Mesendoderm (in vitro differentiated cells): Measurements from ENCODE around the gene KDM1B.

Experiments used
- DNase-seq: peaks from one replicate; pipeline ENCODE4 v3.0.0; 2013
- H2AK5ac ChIP-seq: 2 replicates; pipeline ENCODE4 v1.6.1; 2013; ENCODE audit warnings: low read length, inconsistent platforms
- H2BK120ac ChIP-seq: 2 replicates; pipeline ENCODE4 v1.6.1; 2013; ENCODE audit warnings: low read depth, mild to moderate bottlenecking, low read length, moderate library complexity, mixed read lengths
- H2BK15ac ChIP-seq: replicated peaks from 2 replicates; pipeline ENCODE4 v1.6.1; 2013; ENCODE audit warnings: low read depth, mild to moderate bottlenecking, moderate library complexity
- H2BK5ac ChIP-seq: 2 replicates; pipeline ENCODE4 v1.6.1; 2013; ENCODE audit warnings: low read length, inconsistent platforms
- H3K18ac ChIP-seq: 2 replicates; pipeline ENCODE4 v1.6.1; 2013; ENCODE audit warnings: mild to moderate bottlenecking, low read length, mixed read lengths
- H3K23ac ChIP-seq: one replicate; pipeline ENCODE4 v1.6.1; 2013; ENCODE audit warnings: low read length
- H3K27ac ChIP-seq: 2 replicates; pipeline ENCODE4 v1.5.1; 2013; ENCODE audit warnings: low read depth, mild to moderate bottlenecking, inconsistent platforms, low read length, moderate library complexity
- H3K27me3 ChIP-seq: 2 replicates; pipeline ENCODE4 v1.6.1; 2013; ENCODE audit warnings: low read length, control low read depth, mild to moderate bottlenecking, inconsistent platforms; ENCODE audit not compliant: insufficient read depth, poor library complexity
- H3K36me3 ChIP-seq: 2 replicates; pipeline ENCODE4 v1.6.1; 2013; ENCODE audit warnings: low read length, inconsistent platforms; ENCODE audit not compliant: control insufficient read depth, insufficient read depth
- H3K4ac ChIP-seq: one replicate; pipeline ENCODE4 v1.6.1; 2013; ENCODE audit warnings: low read depth, mild to moderate bottlenecking, low read length, moderate library complexity
- H3K4me1 ChIP-seq: 2 replicates; pipeline ENCODE4 v1.6.1; 2013; ENCODE audit warnings: low read depth, low read length, inconsistent platforms; ENCODE audit not compliant: control insufficient read depth
- H3K4me2 ChIP-seq: 2 replicates; pipeline ENCODE4 v1.6.1; 2013; ENCODE audit warnings: low read length
- H3K4me3 ChIP-seq: 2 replicates; pipeline ENCODE4 v1.5.1; 2013; ENCODE audit warnings: mild to moderate bottlenecking, low read length
- H3K56ac ChIP-seq: one replicate; pipeline ENCODE4 v1.6.1; 2013; ENCODE audit warnings: low read length
- H3K79me1 ChIP-seq: 2 replicates; pipeline ENCODE4 v1.6.1; 2013; ENCODE audit warnings: low read length, inconsistent platforms
- H3K79me2 ChIP-seq: 2 replicates; pipeline ENCODE4 v1.6.1; 2013; ENCODE audit warnings: mild to moderate bottlenecking, low read length; ENCODE audit not compliant: control insufficient read depth, insufficient read depth
- H3K9ac ChIP-seq: 2 replicates; pipeline ENCODE4 v1.6.1; 2013; ENCODE audit warnings: low read length, inconsistent platforms
- H4K5ac ChIP-seq: one replicate; pipeline ENCODE4 v1.6.1; 2013; ENCODE audit warnings: low read length
- H4K8ac ChIP-seq: one replicate; pipeline ENCODE4 v1.6.1; 2013; ENCODE audit warnings: low read depth, mild to moderate bottlenecking, control low read depth, low read length, moderate library complexity
- WGBS: extraction: QIAGEN DNeasy Blood & Tissue Kit; methylation state at CpG from one replicate; pipeline ENCODE4 v1.1.7; 2013; ENCODE audit warnings: low lambda C conversion rate, missing lambda C conversion rate; ENCODE audit not compliant: insufficient coverage; ENCODE audit errors: extremely low coverage; 5-methylcytosine and 5-hydroxymethylcytosine counted together

KDM1B gene

GRCh38 chr6:18161431-18161830, 6.2 kb downstream of the KDM1B start:
- no peak overlapping the region for H4K5ac ChIP-seq
- no peak overlapping the region for H3K23ac ChIP-seq
- no peak overlapping the region for H3K4ac ChIP-seq
- no peak overlapping the region for H3K18ac ChIP-seq
- H2BK5ac ChIP-seq, result no peak overlapping the region
- no peak overlapping the region for H3K56ac ChIP-seq
- no peak overlapping the region for H3K4me3 ChIP-seq
- no peaks in the 10 kb centered on the region for H3K4me1 ChIP-seq
- no CpG with 5 or more reads among the region's 2 CpGs for WGBS
- no peak overlapping the region for H4K8ac ChIP-seq
- no peaks in the 10 kb centered on the region for H3K27me3 ChIP-seq
- H3K79me1 ChIP-seq, result no peaks in the 10 kb centered on the region
- no peak overlapping the region for H2BK120ac ChIP-seq
- no peak overlapping the region for H3K27ac ChIP-seq
- H2AK5ac ChIP-seq, result no peak overlapping the region
- no peak for DNase-seq
- H3K9ac ChIP-seq, result no peak overlapping the region
- no peaks in the 10 kb centered on the region for H3K79me2 ChIP-seq
- no peak overlapping the region for H3K4me2 ChIP-seq
- H2BK15ac ChIP-seq, result no peak overlapping the region
- peaks cover 3% of the 10 kb centered on the region for H3K36me3 ChIP-seq

GRCh38 chr6:18162401-18162800, 7.2 kb downstream of the KDM1B start:
- WGBS, result no CpG with 5 or more reads among the region's 2 CpGs
- Histone ChIP-seq H2AK5ac (no peak overlapping the region), H3K18ac (no peak overlapping the region), H4K8ac (no peak overlapping the region), H2BK120ac (no peak overlapping the region), H3K36me3 (peaks cover 3% of the 10 kb centered on the region), H3K27me3 (no peaks in the 10 kb centered on the region), H2BK5ac (no peak overlapping the region), H3K56ac (no peak overlapping the region), H3K27ac (no peak overlapping the region), H4K5ac (no peak overlapping the region), H3K4me3 (no peak overlapping the region), H3K23ac (no peak overlapping the region), H3K79me2 (no peaks in the 10 kb centered on the region), H3K79me1 (no peaks in the 10 kb centered on the region), H3K4me1 (no peaks in the 10 kb centered on the region), H3K4me2 (no peak overlapping the region), H3K9ac (no peak overlapping the region), H2BK15ac (no peak overlapping the region), H3K4ac (no peak overlapping the region)
- DNase-seq, result no peak

GRCh38 chr6:18165751-18166150, 10.5 kb downstream of the KDM1B start:
- WGBS, result no CpG with 5 or more reads among the region's 4 CpGs
- Histone ChIP-seq H3K27ac (no peak overlapping the region), H3K18ac (no peak overlapping the region)

GRCh38 chr6:18166312-18167036, 11.3 kb downstream of the KDM1B start:
- WGBS, result no CpG with 5 or more reads among the region's 2 CpGs

More at GRCh38 chr6:18165751-18166150, 10.5 kb downstream of the KDM1B start:
- Histone ChIP-seq H3K23ac (no peak overlapping the region), H3K4me2 (no peak overlapping the region), H2BK120ac (no peak overlapping the region), H2BK15ac (no peak overlapping the region), H3K4me3 (no peak overlapping the region), H3K79me1 (no peaks in the 10 kb centered on the region), H3K4me1 (no peaks in the 10 kb centered on the region), H3K9ac (no peak overlapping the region), H4K8ac (no peak overlapping the region), H3K56ac (no peak overlapping the region), H3K79me2 (no peaks in the 10 kb centered on the region), H3K36me3 (peaks cover 3% of the 10 kb centered on the region), H3K27me3 (no peaks in the 10 kb centered on the region), H4K5ac (no peak overlapping the region), H2BK5ac (no peak overlapping the region), H3K4ac (no peak overlapping the region), H2AK5ac (no peak overlapping the region)
- DNase-seq, result no peak

GRCh38 chr6:18168264-18168663, 13.0 kb downstream of the KDM1B start:
- Histone ChIP-seq H3K18ac (no peak overlapping the region), H3K4me3 (no peak overlapping the region), H3K4me1 (no peaks in the 10 kb centered on the region), H3K23ac (no peak overlapping the region), H3K4me2 (no peak overlapping the region), H3K56ac (no peak overlapping the region), H2AK5ac (no peak overlapping the region), H3K27ac (no peak overlapping the region), H3K27me3 (no peaks in the 10 kb centered on the region), H4K5ac (no peak overlapping the region), H3K79me1 (no peaks in the 10 kb centered on the region), H3K4ac (no peak overlapping the region), H4K8ac (no peak overlapping the region), H2BK120ac (no peak overlapping the region), H2BK5ac (no peak overlapping the region), H3K79me2 (no peaks in the 10 kb centered on the region), H3K36me3 (no peaks in the 10 kb centered on the region), H3K9ac (no peak overlapping the region), H2BK15ac (no peak overlapping the region)
- no peak for DNase-seq
- WGBS, result no CpG with 5 or more reads among the region's 3 CpGs

More at GRCh38 chr6:18166312-18167036, 11.3 kb downstream of the KDM1B start:
- no peak overlapping the region for H3K56ac ChIP-seq
- H2BK15ac ChIP-seq, result no peak overlapping the region
- no peaks in the 10 kb centered on the region for H3K36me3 ChIP-seq
- no peak overlapping the region for H3K4ac ChIP-seq
- DNase-seq, result no peak
- H4K5ac ChIP-seq, result no peak overlapping the region
- no peak overlapping the region for H2AK5ac ChIP-seq
- no peaks in the 10 kb centered on the region for H3K79me2 ChIP-seq
- H3K18ac ChIP-seq, result no peak overlapping the region
- H2BK5ac ChIP-seq, result no peak overlapping the region
- no peak overlapping the region for H3K4me2 ChIP-seq
- H3K4me3 ChIP-seq, result no peak overlapping the region
- no peak overlapping the region for H4K8ac ChIP-seq
- no peaks in the 10 kb centered on the region for H3K4me1 ChIP-seq
- H3K27ac ChIP-seq, result no peak overlapping the region
- no peak overlapping the region for H3K9ac ChIP-seq
- H3K79me1 ChIP-seq, result no peaks in the 10 kb centered on the region
- H3K27me3 ChIP-seq, result no peaks in the 10 kb centered on the region
- no peak overlapping the region for H2BK120ac ChIP-seq
- no peak overlapping the region for H3K23ac ChIP-seq

- Histone ChIP-seq H3K9ac (no peak overlapping the region), H2BK15ac (no peak overlapping the region), H3K79me2 (no peaks in the 10 kb centered on the region), H3K4me2 (no peak overlapping the region), H3K56ac (no peak overlapping the region), H3K4me1 (no peaks in the 10 kb centered on the region), H3K79me1 (no peaks in the 10 kb centered on the region), H2BK120ac (no peak overlapping the region), H3K36me3 (no peaks in the 10 kb centered on the region), H3K4me3 (no peak overlapping the region), H2BK5ac (no peak overlapping the region), H4K8ac (no peak overlapping the region), H3K27me3 (no peaks in the 10 kb centered on the region), H3K4ac (no peak overlapping the region), H3K27ac (no peak overlapping the region), H4K5ac (no peak overlapping the region), H3K18ac (no peak overlapping the region), H2AK5ac (no peak overlapping the region), H3K23ac (no peak overlapping the region)
- WGBS, result no CpG with 5 or more reads among the region's 7 CpGs
- DNase-seq, result no peak
These were observed 16.6 kb downstream of the KDM1B start for GRCh38 chr6:18171871-18172270.
